Endothelial cell (in vitro differentiated cells): ENCODE results near the gene CDH23. TPM values are rescaled to one million over a fixed set of nuclear protein-coding genes. Genes with fewer than 3 reads are reported as not detected.
A peak's percentile ranks its signal among the peaks of the same experiment; 100 is the strongest.

ENCODE experiments used
- DNase-seq: peaks from one replicate; pipeline ENCODE4 v3.0.0; 2021; ENCODE audit warnings: low spot score
- H3K27ac Mint-ChIP-seq: one replicate; pipeline ENCODE4 v1.8.0; 2021; ENCODE audit warnings: mixed read lengths, inconsistent platforms; ENCODE audit not compliant: unreplicated experiment
- H3K27me3 Mint-ChIP-seq: one replicate; pipeline ENCODE4 v1.8.0; 2021; ENCODE audit warnings: mild to moderate bottlenecking, moderate library complexity, mixed read lengths, inconsistent platforms; ENCODE audit not compliant: unreplicated experiment
- H3K36me3 Mint-ChIP-seq: one replicate; pipeline ENCODE4 v1.8.0; 2021; ENCODE audit warnings: mild to moderate bottlenecking, low read depth, mixed read lengths, inconsistent platforms; ENCODE audit not compliant: unreplicated experiment
- H3K4me1 Mint-ChIP-seq: one replicate; pipeline ENCODE4 v1.8.0; 2021; ENCODE audit warnings: mild to moderate bottlenecking, mixed read lengths, inconsistent platforms; ENCODE audit not compliant: unreplicated experiment
- H3K4me3 Mint-ChIP-seq: one replicate; pipeline ENCODE4 v1.8.0; 2021; ENCODE audit warnings: mild to moderate bottlenecking, mixed read lengths, inconsistent platforms; ENCODE audit not compliant: unreplicated experiment
- H3K9me3 Mint-ChIP-seq: one replicate; pipeline ENCODE4 v1.8.0; 2021; ENCODE audit warnings: mixed read lengths, inconsistent platforms; ENCODE audit not compliant: unreplicated experiment
- total RNA-seq: library from RNA; stranded (reverse); fragmentation: NEBNext Ultra II Directional; extraction: Animal tissue kit (Norgen Biotek cat#: 25700); gene quantifications from one replicate; pipeline ENCODE4 v1.2.1, GENCODE V29; 2021; ENCODE audit not compliant: unreplicated experiment
- TF ChIP-seq, protein P1 (sequence below): fragments of 200-600 bp; sonication (generic); IDR thresholded peaks from one replicate; pipeline ENCODE4 v1.5.0; 2021; ENCODE audit warnings: antibody characterized with exemption; ENCODE audit not compliant: unreplicated experiment

Gene CDH23
- total RNA-seq, 1 donor from 2014 or later = 0.54 TPM

GRCh38 chr10:71725998-71726579, 329.4 kb downstream of the CDH23 start:
- Mint-ChIP-seq H3K9me3 (no peaks in the 10 kb centered on the region), H3K36me3 (peaks cover 4% of the 10 kb centered on the region), H3K27ac (no peak overlapping the region), H3K4me3 (no peak overlapping the region), H3K27me3 (peaks cover 5% of the 10 kb centered on the region), H3K4me1 (peaks cover 23% of the 10 kb centered on the region)
- DNase-seq = peak; percentile 52
- TF ChIP-seq, protein P1, sequence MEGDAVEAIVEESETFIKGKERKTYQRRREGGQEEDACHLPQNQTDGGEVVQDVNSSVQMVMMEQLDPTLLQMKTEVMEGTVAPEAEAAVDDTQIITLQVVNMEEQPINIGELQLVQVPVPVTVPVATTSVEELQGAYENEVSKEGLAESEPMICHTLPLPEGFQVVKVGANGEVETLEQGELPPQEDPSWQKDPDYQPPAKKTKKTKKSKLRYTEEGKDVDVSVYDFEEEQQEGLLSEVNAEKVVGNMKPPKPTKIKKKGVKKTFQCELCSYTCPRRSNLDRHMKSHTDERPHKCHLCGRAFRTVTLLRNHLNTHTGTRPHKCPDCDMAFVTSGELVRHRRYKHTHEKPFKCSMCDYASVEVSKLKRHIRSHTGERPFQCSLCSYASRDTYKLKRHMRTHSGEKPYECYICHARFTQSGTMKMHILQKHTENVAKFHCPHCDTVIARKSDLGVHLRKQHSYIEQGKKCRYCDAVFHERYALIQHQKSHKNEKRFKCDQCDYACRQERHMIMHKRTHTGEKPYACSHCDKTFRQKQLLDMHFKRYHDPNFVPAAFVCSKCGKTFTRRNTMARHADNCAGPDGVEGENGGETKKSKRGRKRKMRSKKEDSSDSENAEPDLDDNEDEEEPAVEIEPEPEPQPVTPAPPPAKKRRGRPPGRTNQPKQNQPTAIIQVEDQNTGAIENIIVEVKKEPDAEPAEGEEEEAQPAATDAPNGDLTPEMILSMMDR = peak; percentile 69

DNA sequence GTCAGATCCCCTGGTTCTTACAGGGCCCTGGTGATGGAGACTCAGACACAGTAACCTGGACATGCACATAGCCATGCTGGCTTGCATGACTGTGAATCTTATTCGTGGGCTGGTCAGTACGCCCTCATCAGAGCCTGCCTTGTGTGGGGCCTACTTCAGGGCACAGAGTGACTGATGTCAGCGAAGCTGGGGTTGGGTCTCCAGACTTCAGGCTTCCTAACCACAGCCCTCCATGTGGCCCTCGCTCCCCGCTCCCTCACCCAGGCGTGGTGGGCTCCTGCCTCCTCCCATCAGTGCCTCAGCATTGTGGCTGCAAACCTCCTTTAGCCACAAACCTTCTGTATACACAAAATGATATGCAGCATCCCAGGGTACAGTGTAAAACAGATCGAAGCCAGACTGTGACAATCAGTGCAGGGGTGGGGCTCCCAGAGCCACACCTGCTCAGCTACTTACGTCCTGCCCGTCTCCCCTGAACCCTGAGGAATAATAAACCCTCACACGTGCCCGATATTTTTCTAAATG, 329.9 kb downstream of the CDH23 start:
- Mint-ChIP-seq H3K27me3 (peaks cover 5% of the 10 kb centered on the region), H3K36me3 (peaks cover 4% of the 10 kb centered on the region), H3K27ac (no peak overlapping the region)

DNA sequence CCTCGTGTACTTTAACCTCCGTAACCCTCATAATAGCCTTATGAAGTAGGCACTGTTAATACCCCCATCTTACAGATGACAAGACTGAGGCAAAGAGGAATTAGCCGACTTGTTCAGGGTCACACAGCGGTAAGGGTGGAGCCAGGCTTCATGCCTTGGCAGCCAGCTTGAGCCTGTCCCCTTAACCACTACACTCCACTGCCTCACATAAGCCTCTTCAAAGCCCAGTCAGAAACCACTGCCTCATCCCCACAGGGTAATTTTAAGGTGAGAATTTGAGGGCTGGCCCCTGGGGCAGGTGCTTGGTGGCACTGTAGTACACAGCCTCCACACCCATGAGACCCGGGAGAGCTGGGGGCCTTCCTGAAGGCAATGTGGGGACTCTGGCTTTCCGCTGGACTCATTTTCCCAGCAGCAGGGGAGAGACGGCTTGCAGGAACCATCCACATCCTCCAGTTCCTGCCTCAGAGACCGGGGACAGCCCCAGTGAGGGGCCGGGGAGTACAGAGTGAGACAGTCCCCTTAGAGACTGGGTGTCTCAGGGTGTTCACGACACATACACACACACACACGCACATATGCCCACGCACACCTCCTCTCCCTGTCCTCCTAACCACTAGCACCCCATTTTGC, 330.5 kb downstream of the CDH23 start:
- Mint-ChIP-seq H3K9me3 (no peaks in the 10 kb centered on the region), H3K36me3 (peaks cover 4% of the 10 kb centered on the region), H3K4me3 (no peak overlapping the region), H3K4me1 (peaks cover 20% of the 10 kb centered on the region), H3K27me3 (peaks cover 3% of the 10 kb centered on the region), H3K27ac (no peak overlapping the region)
- TF ChIP-seq, protein P1 = no peak
- no peak for DNase-seq

More for the DNA sequence above, 329.9 kb downstream of the CDH23 start:
- no peak for DNase-seq
- Mint-ChIP-seq H3K4me3 (no peak overlapping the region), H3K4me1 (peaks cover 23% of the 10 kb centered on the region), H3K9me3 (no peaks in the 10 kb centered on the region)
- TF ChIP-seq, protein P1 = no peak

GRCh38 chr10:71727738-71728737, 331.3 kb downstream of the CDH23 start:
- H3K4me1 Mint-ChIP-seq = peaks cover 20% of the 10 kb centered on the region
- peaks cover 2% of the 10 kb centered on the region for H3K27me3 Mint-ChIP-seq
- H3K36me3 Mint-ChIP-seq = peaks cover 4% of the 10 kb centered on the region
- no peak overlapping the region for H3K4me3 Mint-ChIP-seq
- DNase-seq = no peak
- H3K27ac Mint-ChIP-seq = no peak overlapping the region
- TF ChIP-seq, protein P1 = no peak
- H3K9me3 Mint-ChIP-seq = no peaks in the 10 kb centered on the region
